H1 (cell line): ENCODE data around the gene SPOCK1. TPM values are rescaled to one million over a fixed set of nuclear protein-coding genes. Genes with fewer than 3 reads are reported as not detected.

Experiments used
- CTCF ChIA-PET: fragments of 300-600 bp; sonication (Branson Sonifier 250); formaldehyde crosslinking; loops from one replicate; lab custom pipeline; 2021; ENCODE audit not compliant: partially characterized antibody; lab: Charles Lee
- POLR2A ChIA-PET: fragments of 300-600 bp; sonication (Branson Sonifier 250); formaldehyde crosslinking; loops from one replicate; lab custom pipeline; 2021; ENCODE audit warnings: inconsistent platforms; ENCODE audit not compliant: partially characterized antibody; lab: Charles Lee
- DNase-seq, 2 experiments: peaks; one replicate each; pipeline versions ENCODE4 v3.0.0 to v3.0.0-alpha.2; 2010 to 2022; ENCODE audit warnings: low spot score in 2 of 2, low read depth in 1 of 2, mixed read lengths in 1 of 2
- FAIRE-seq: peaks from 2 replicates; lab custom pipeline; 2011; peaks lifted over from hg19 to GRCh38; lab: Jason Lieb, UNC
- H2AFZ ChIP-seq: 2 replicates; pipeline ENCODE4 v1.8.1; 2012; ENCODE audit warnings: low read length, inconsistent platforms
- H2AK5ac ChIP-seq: 2 replicates; pipeline ENCODE4 v1.6.1; 2013; ENCODE audit warnings: low read depth, low read length
- H2BK120ac ChIP-seq: replicated peaks from 2 replicates; pipeline ENCODE3; 2013; ENCODE audit warnings: low read depth, low read length, inconsistent platforms
- H2BK12ac ChIP-seq: 2 replicates; pipeline ENCODE4 v1.6.1; 2013; ENCODE audit warnings: low read depth, low read length
- H2BK15ac ChIP-seq: 2 replicates; pipeline ENCODE4 v1.6.1; 2013; ENCODE audit warnings: low read length
- H2BK20ac ChIP-seq: 2 replicates; pipeline ENCODE4 v1.6.1; 2013; ENCODE audit warnings: low read length
- H2BK5ac ChIP-seq: 2 replicates; pipeline ENCODE4 v1.6.1; 2013; ENCODE audit warnings: low read depth, low read length
- H3K14ac ChIP-seq: 2 replicates; pipeline ENCODE4 v1.6.1; 2013; ENCODE audit warnings: inconsistent platforms; ENCODE audit not compliant: insufficient read length
- H3K18ac ChIP-seq: 2 replicates; pipeline ENCODE4 v1.6.1; 2013; ENCODE audit warnings: low read length; ENCODE audit errors: extremely low read depth
- H3K23ac ChIP-seq: 2 replicates; pipeline ENCODE4 v1.6.1; 2013; ENCODE audit warnings: inconsistent platforms; ENCODE audit not compliant: insufficient read length
- H3K23me2 ChIP-seq: 2 replicates; pipeline ENCODE4 v1.6.1; 2013; ENCODE audit warnings: low read depth, low read length
- H3K27ac ChIP-seq: 2 replicates; pipeline ENCODE4 v1.6.1; 2011; ENCODE audit warnings: low read depth, low read length, inconsistent platforms
- H3K27me3 ChIP-seq, 4 experiments: replicated peaks in 1 of 4; 1 replicate in 1 of 4; 2 replicates in 3 of 4; pipeline versions ENCODE4 v1.6.1 to v1.8.1; 2011 to 2013; ENCODE audit warnings: low read length in 3 of 4, mild to moderate bottlenecking in 3 of 4, inconsistent platforms in 2 of 4, mixed read lengths in 2 of 4, moderate library complexity in 1 of 4; ENCODE audit not compliant: control insufficient read depth in 3 of 4, insufficient read depth in 3 of 4; ENCODE audit errors: extremely low read depth in 1 of 4
- H3K36me3 ChIP-seq, 4 experiments: 2 replicates each; pipeline versions ENCODE4 v1.6.1 to v1.8.1; 2011 to 2013; ENCODE audit warnings: mild to moderate bottlenecking in 4 of 4, low read length in 3 of 4, moderate library complexity in 2 of 4, control low read depth in 1 of 4, inconsistent platforms in 1 of 4; ENCODE audit not compliant: insufficient read depth in 4 of 4, control insufficient read depth in 2 of 4
- H3K4ac ChIP-seq: replicated peaks from 2 replicates; pipeline ENCODE3; 2013; ENCODE audit warnings: low read length, low read depth, mixed read lengths, inconsistent platforms; ENCODE audit not compliant: insufficient read length
- H3K4me1 ChIP-seq, 4 experiments: replicated peaks in 1 of 4; 1 replicate in 1 of 4; 2 replicates in 3 of 4; pipeline versions ENCODE4 v1.6.1 to v1.8.1; 2011 to 2013; ENCODE audit warnings: low read length in 3 of 4, inconsistent platforms in 2 of 4, mixed read lengths in 1 of 4; ENCODE audit not compliant: insufficient read depth in 4 of 4, control insufficient read depth in 3 of 4
- H3K4me2 ChIP-seq, 2 experiments: 2 replicates each; pipeline versions ENCODE4 v1.6.1 to v1.8.1; 2011 to 2013; ENCODE audit warnings: low read depth in 2 of 2, low read length in 2 of 2, control low read depth in 1 of 2, inconsistent platforms in 1 of 2, mild to moderate bottlenecking in 1 of 2; ENCODE audit not compliant: insufficient read depth in 1 of 2
- H3K4me3 ChIP-seq, 4 experiments: fragments of 200-600, 300-600 bp in 1 of 4; sonication (generic), shearing (Covaris generic), sonication (Bioruptor Twin) in 1 of 4; 2 replicates each; pipeline versions ENCODE4 v1.5.1 to v1.8.1; 2011 to 2016; ENCODE audit warnings: low read length in 4 of 4, low read depth in 3 of 4, control low read depth in 2 of 4, inconsistent platforms in 2 of 4, mild to moderate bottlenecking in 2 of 4, mixed read lengths in 1 of 4, moderate library complexity in 1 of 4; ENCODE audit not compliant: insufficient read depth in 2 of 4; ENCODE audit errors: extremely low read depth in 1 of 4
- H3K56ac ChIP-seq: replicated peaks from 2 replicates; pipeline ENCODE3; 2013; ENCODE audit warnings: low read depth, mild to moderate bottlenecking, mixed read lengths, low read length, inconsistent platforms; ENCODE audit not compliant: insufficient read length
- H3K79me1 ChIP-seq: 2 replicates; pipeline ENCODE4 v1.6.1; 2013; ENCODE audit warnings: low read depth, low read length, control low read depth
- H3K79me2 ChIP-seq, 2 experiments: 2 replicates each; pipeline versions ENCODE4 v1.6.1 to v1.8.1; 2012 to 2013; ENCODE audit warnings: low read length in 2 of 2, mild to moderate bottlenecking in 2 of 2, inconsistent platforms in 1 of 2; ENCODE audit not compliant: insufficient read depth in 2 of 2, control insufficient read depth in 1 of 2
- H3K9ac ChIP-seq, 4 experiments: replicated peaks in 1 of 4; 1 replicate in 1 of 4; 2 replicates in 3 of 4; pipeline versions ENCODE4 v1.6.1 to v1.8.1; 2011 to 2013; ENCODE audit warnings: low read depth in 3 of 4, low read length in 3 of 4, control low read depth in 2 of 4, mild to moderate bottlenecking in 2 of 4, moderate library complexity in 2 of 4, inconsistent platforms in 1 of 4; ENCODE audit errors: extremely low read depth in 1 of 4
- H3K9me3 ChIP-seq, 2 experiments: 2 replicates each; pipeline versions ENCODE4 v1.6.1 to v1.8.1; 2012 to 2013; ENCODE audit warnings: mild to moderate bottlenecking in 2 of 2, moderate library complexity in 2 of 2, control low read depth in 1 of 2, inconsistent platforms in 1 of 2, low read depth in 1 of 2, low read length in 1 of 2, mixed read lengths in 1 of 2; ENCODE audit not compliant: insufficient read depth in 2 of 2
- H4K20me1 ChIP-seq, 2 experiments: replicated peaks in 1 of 2; 2 replicates each; pipeline versions ENCODE3 to v1.8.1; 2011 to 2013; ENCODE audit warnings: inconsistent platforms in 2 of 2, low read length in 2 of 2, mild to moderate bottlenecking in 1 of 2; ENCODE audit not compliant: insufficient read depth in 2 of 2, control insufficient read depth in 1 of 2
- H4K5ac ChIP-seq: 2 replicates; pipeline ENCODE4 v1.6.1; 2013; ENCODE audit warnings: low read length, low read depth, mixed read lengths, inconsistent platforms; ENCODE audit not compliant: insufficient read length
- H4K8ac ChIP-seq: 2 replicates; pipeline ENCODE4 v1.8.0; 2013; ENCODE audit warnings: mild to moderate bottlenecking, moderate library complexity, low read length, inconsistent platforms; ENCODE audit not compliant: insufficient read depth; ENCODE audit errors: extremely low read depth
- H4K91ac ChIP-seq: replicated peaks from 2 replicates; pipeline ENCODE3; 2013; ENCODE audit warnings: low read length, mixed read lengths, inconsistent platforms; ENCODE audit not compliant: insufficient read length
- BCL11A ChIP-seq, 2 experiments: IDR thresholded peaks; one replicate each; pipeline ENCODE4 v1.6.1; 2011; ENCODE audit warnings: low read depth in 2 of 2, low read length in 2 of 2, mild to moderate bottlenecking in 2 of 2
- GABPA ChIP-seq: IDR thresholded peaks from 2 replicates; pipeline ENCODE4 v1.6.1; 2011; ENCODE audit warnings: mild to moderate bottlenecking, low read length, moderate library complexity, borderline replicate concordance; ENCODE audit not compliant: insufficient read depth
- KDM1A ChIP-seq: fragments of 200-600, 300-600 bp; sonication (generic); IDR thresholded peaks from 2 replicates; pipeline ENCODE4 v1.7.1; 2016; ENCODE audit warnings: mild to moderate bottlenecking, low read length, borderline replicate concordance
- RAD21 ChIP-seq, 2 experiments: IDR thresholded peaks in 1 of 2; conservative IDR thresholded peaks in 1 of 2; 2 replicates each; pipeline ENCODE4 v1.6.1; 2011; ENCODE audit warnings: low read depth in 2 of 2, low read length in 2 of 2, improper control_type of control experiment in 1 of 2, inconsistent platforms in 1 of 2, mild to moderate bottlenecking in 1 of 2, moderate library complexity in 1 of 2
- SAP30 ChIP-seq: fragments of 300-600 bp; sonication (generic); IDR thresholded peaks from 2 replicates; pipeline ENCODE4 v1.7.1; 2012; ENCODE audit warnings: low read length, moderate library complexity, mild to moderate bottlenecking, inconsistent platforms; ENCODE audit not compliant: insufficient read depth, insufficient replicate concordance
- SIN3A ChIP-seq, 2 experiments: IDR thresholded peaks in 1 of 2; conservative IDR thresholded peaks in 1 of 2; 2 replicates each; pipeline ENCODE4 v1.6.1; 2011 to 2012; ENCODE audit warnings: low read length in 2 of 2, improper control_type of control experiment in 1 of 2, low read depth in 1 of 2, mild to moderate bottlenecking in 1 of 2
- SP4 ChIP-seq: IDR thresholded peaks from 2 replicates; pipeline ENCODE4 v1.6.1; 2012; ENCODE audit warnings: low read length, inconsistent platforms
- WGBS, 2 experiments: shearing (Covaris generic) in 1 of 2; methylation state at CpG; one replicate each; pipeline versions ENCODE4 v1.1.6 to v1.1.7; 2013 to 2015; ENCODE audit warnings: low lambda C conversion rate in 2 of 2, mixed read lengths in 2 of 2, inconsistent platforms in 1 of 2, low coverage in 1 of 2, missing lambda C conversion rate in 1 of 2; ENCODE audit not compliant: insufficient replicate concordance in 2 of 2, insufficient coverage in 1 of 2, insufficient read length in 1 of 2; ENCODE audit errors: extremely low coverage in 1 of 2, missing lambda C conversion rate in 1 of 2; 5-methylcytosine and 5-hydroxymethylcytosine counted together
- polyA plus RNA-seq, 7 experiments: library from polyadenylated mRNA; depleted of rRNA in 3 of 7; stranded (reverse) in 5 of 7; unstranded in 2 of 7; fragments of >200 nt in 5 of 7; fragments of 200-250 nt in 2 of 7; gene quantifications; 1 replicate in 5 of 7; 2 replicates in 1 of 7; 4 replicates in 1 of 7; pipeline versions ENCODE4 v1.2.1 to v1.2.3, GENCODE V29; 2011 to 2013; ENCODE audit warnings: missing spikeins in 2 of 7, mixed read lengths in 2 of 7
- total RNA-seq: library from RNA; stranded (reverse); fragmentation: NEBNext Ultra II Directional; extraction: Animal tissue kit (Norgen Biotek cat#: 25700); gene quantifications from 2 replicates; pipeline ENCODE4 v1.2.1, GENCODE V29; 2021
- TF ChIP-seq, protein P1 (sequence below), 3 experiments: IDR thresholded peaks; 1 replicate in 2 of 3; 2 replicates in 1 of 3; pipeline versions ENCODE4 v1.5.1 to v1.6.1; 2011; ENCODE audit warnings: low read length in 3 of 3, mild to moderate bottlenecking in 3 of 3, inconsistent platforms in 2 of 3, low read depth in 1 of 3, moderate library complexity in 1 of 3; ENCODE audit not compliant: insufficient read depth in 1 of 3; ENCODE audit errors: control extremely low read depth in 1 of 3

SPOCK1 gene
- total and polyA plus RNA-seq, 2 of the 8 experiments (the other 6 are each of a cell fraction or from before 2014, with no cell fraction given): 6.9 to 18.1 TPM

DNA sequence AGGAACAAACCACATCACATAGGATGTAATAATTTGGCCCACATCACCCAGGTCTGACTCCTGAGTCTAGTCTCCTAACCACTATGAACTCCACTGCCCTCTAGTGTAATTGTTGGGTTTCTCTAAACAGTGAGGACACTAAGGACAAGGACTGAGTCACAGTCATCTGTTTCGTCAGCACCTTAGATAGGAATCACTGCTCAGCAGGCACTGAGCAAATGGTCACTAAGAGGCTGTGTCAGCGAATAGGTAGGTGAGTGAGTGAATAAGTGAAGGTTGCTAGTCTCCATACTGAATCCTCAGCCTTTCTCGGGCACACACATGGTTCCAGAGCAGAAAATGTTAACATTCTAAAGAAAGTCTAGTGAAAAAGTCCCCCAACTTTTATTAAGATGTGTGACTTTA, 278.6 kb downstream of the SPOCK1 start:
- peak; percentile 98 for FAIRE-seq
- 48% methylated on average over 3 of the region's 3 CpGs; no CpG with 5 or more reads in 1 of the 2 experiments for WGBS, 2 experiments

More for the DNA sequence above, 278.6 kb downstream of the SPOCK1 start:
- no peaks in the 10 kb centered on the region for H3K79me2 ChIP-seq
- DNase-seq: peak in 1 of 2 experiments; percentile 10
- H2AFZ ChIP-seq: no peak overlapping the region
- H3K4ac ChIP-seq: no peak overlapping the region
- ChIA-PET CTCF (no interaction called here), POLR2A (no interaction called here)
- no peak overlapping the region for H3K27ac ChIP-seq
- H4K20me1 ChIP-seq: no peaks in the 10 kb centered on the region
- H3K4me2 ChIP-seq: no peak overlapping the region
- H4K91ac ChIP-seq: no peak overlapping the region
- peaks cover 0 to 3% (median 0%) of the 10 kb centered on the region in 4 experiments; a peak in 1 of 7 replicates for H3K4me1 ChIP-seq
- no peak overlapping the region for H3K56ac ChIP-seq
- no peak for TF ChIP-seq SAP30
- TF ChIP-seq SIN3A (conservative IDR thresholded peaks at IDR 0.05 in 1 of 2, IDR thresholded peaks at IDR 0.05 in 1 of 2; ENCODE audit: low read depth in 1 of 2, low read length in 2 of 2): no peak
- TF ChIP-seq RAD21 (IDR thresholded peaks at IDR 0.05 in 1 of 2, conservative IDR thresholded peaks at IDR 0.05 in 1 of 2; ENCODE audit: low read depth in 2 of 2, low read length in 2 of 2): peak; percentile 75 to 86
- TF ChIP-seq SP4: no peak
- TF ChIP-seq BCL11A (IDR thresholded peaks at IDR 0.05; ENCODE audit: low read depth in 2 of 2, low read length in 2 of 2): no peak
- TF ChIP-seq GABPA: no peak
- TF ChIP-seq, protein P1, sequence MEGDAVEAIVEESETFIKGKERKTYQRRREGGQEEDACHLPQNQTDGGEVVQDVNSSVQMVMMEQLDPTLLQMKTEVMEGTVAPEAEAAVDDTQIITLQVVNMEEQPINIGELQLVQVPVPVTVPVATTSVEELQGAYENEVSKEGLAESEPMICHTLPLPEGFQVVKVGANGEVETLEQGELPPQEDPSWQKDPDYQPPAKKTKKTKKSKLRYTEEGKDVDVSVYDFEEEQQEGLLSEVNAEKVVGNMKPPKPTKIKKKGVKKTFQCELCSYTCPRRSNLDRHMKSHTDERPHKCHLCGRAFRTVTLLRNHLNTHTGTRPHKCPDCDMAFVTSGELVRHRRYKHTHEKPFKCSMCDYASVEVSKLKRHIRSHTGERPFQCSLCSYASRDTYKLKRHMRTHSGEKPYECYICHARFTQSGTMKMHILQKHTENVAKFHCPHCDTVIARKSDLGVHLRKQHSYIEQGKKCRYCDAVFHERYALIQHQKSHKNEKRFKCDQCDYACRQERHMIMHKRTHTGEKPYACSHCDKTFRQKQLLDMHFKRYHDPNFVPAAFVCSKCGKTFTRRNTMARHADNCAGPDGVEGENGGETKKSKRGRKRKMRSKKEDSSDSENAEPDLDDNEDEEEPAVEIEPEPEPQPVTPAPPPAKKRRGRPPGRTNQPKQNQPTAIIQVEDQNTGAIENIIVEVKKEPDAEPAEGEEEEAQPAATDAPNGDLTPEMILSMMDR (IDR thresholded peaks at IDR 0.05; ENCODE audit: control extremely low read depth in 1 of 3, insufficient read depth in 1 of 3, low read depth in 1 of 3, low read length in 3 of 3): peak in 2 of 3 experiments; percentile 63 to 81; a peak in 3 of 4 replicates
- no peak for TF ChIP-seq KDM1A
- no peak overlapping the region for H2BK5ac ChIP-seq
- H3K4me3 ChIP-seq: no peak overlapping the region
- H3K14ac ChIP-seq: no peak overlapping the region
- no peak overlapping the region for H4K8ac ChIP-seq
- H2BK120ac ChIP-seq: no peak overlapping the region
- H3K79me1 ChIP-seq: no peaks in the 10 kb centered on the region
- no peaks in the 10 kb centered on the region for H3K23me2 ChIP-seq
- H3K23ac ChIP-seq: no peak overlapping the region
- H2BK15ac ChIP-seq: no peak overlapping the region
- no peak overlapping the region for H4K5ac ChIP-seq
- no peaks in the 10 kb centered on the region for H3K9me3 ChIP-seq
- H3K18ac ChIP-seq: no peak overlapping the region
- H3K27me3 ChIP-seq: no peaks in the 10 kb centered on the region
- no peaks in the 10 kb centered on the region for H3K36me3 ChIP-seq
- no peak overlapping the region for H2BK20ac ChIP-seq
- no peak overlapping the region for H3K9ac ChIP-seq
- H2BK12ac ChIP-seq: no peak overlapping the region
- H2AK5ac ChIP-seq: no peak overlapping the region
